Renal cortex interstitium (tissue), 11 donors: ENCODE data around the gene EIF4ENIF1. TPM values are rescaled to one million over a fixed set of nuclear protein-coding genes. Genes with fewer than 3 reads are reported as not detected.
"Not testable (repeated sequence)": the region's sequence is repeated elsewhere in the genome, so short reads cannot be mapped to it uniquely, and the experiment has no call there.

Experiments used
- DNase-seq, 11 donors: peaks; one replicate each; pipeline ENCODE4 v3.0.0-alpha.2; 2013; ENCODE audit warnings: low read depth in 9 of 11, low spot score in 4 of 11; ENCODE audit errors: extremely low read depth in 1 of 11
- polyA plus RNA-seq, 3 donors: library from polyadenylated mRNA; unstranded; fragments of 120-200 nt; gene quantifications; one replicate each; pipeline ENCODE4 v1.2.1, GENCODE V29; 2013; ENCODE audit not compliant: insufficient read length in 3 of 3

The EIF4ENIF1 gene
- polyA plus RNA-seq, 3 donors = 45.1 to 47.0 (median 45.5) TPM

DNA sequence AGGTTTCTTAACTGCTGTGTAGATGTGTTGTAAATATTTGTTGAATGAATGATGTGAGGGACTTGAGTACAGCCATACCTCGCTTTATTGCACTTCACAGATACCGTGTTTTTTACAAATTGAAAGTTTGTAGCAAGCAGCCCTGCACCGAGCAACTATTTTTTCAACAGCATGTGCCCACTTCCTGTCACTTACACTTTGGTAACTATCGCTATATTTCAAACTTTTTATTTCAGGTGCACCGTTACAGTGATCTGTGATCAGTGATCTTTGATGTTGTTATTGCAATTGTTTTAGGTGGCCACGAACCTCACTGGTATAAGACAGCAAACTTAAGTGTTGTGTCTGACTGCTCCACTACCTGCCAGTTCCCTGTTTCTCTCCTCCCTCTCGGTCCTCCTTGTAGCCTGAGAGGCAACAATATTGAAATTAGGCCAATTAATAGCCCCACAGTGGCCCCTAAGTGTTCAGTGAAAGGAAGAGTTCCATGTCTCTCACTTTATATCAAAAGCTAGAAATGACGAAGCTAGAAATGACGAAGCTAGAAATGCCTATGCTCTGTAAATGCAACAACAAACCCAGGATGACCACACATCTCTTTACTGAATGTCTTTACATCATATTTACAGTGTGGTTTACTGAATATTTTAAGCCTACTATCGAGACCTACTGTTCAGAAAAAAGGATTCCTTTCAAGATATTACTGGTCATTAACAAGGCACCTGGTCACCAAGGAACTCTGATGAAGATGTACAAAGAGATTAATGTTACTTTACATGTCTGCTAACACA, 7.7 kb upstream of the EIF4ENIF1 start:
- no peak for DNase-seq

- no peak for DNase-seq
Measured at GRCh38 chr22:31496735-31497146, 7.1 kb upstream of the EIF4ENIF1 start.

- DNase-seq = peak; percentile 74 to 89 (median 85)
Measured at GRCh38 chr22:31496007-31496734, 6.5 kb upstream of the EIF4ENIF1 start, which contains the start of gene SFI1. TSS of gene SFI1 (plus strand) at chr22:31496536. CDS start at chr22:31508285, 11,749 bp downstream.

DNA sequence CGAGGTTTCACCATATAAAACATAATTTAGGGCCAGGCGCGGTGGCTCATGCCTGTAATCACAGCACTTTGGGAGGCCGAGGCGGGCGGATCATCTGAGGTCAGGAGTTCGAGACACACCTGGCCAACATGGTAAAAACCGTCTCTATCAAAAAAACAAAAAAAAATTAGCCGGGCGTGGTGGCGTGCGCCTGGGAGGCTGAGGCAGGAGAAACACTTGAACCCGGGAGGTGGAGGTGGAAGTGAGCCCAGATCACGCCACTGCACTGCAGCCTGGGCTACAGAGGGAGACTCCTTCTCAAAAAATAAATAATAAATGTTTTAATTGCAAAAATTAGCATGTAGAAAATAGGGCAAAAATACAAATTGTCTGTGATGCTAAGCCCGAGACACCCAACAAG, 5.7 kb upstream of the EIF4ENIF1 start:
- DNase-seq = no peak

DNA sequence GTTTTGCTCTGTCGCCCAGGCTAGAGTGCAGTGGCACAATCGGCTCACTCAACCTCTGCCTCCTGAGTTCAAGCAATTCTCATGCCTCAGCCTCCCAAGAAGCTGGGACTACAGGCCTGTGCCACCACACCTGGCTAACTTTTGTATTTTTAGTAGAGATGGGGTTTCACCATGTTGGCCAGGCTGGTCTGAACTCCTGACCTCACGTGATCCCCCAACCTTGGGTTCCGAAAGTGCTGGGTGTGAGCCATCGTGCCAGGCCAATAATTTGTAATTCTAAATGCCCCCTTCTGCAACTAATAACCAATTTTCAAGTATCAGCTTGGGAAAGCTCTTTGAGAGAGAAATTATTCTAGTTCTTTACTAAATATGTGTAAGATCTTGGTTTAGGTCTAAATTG, 3.7 kb upstream of the EIF4ENIF1 start:
- not testable (repeated sequence) for DNase-seq

DNA sequence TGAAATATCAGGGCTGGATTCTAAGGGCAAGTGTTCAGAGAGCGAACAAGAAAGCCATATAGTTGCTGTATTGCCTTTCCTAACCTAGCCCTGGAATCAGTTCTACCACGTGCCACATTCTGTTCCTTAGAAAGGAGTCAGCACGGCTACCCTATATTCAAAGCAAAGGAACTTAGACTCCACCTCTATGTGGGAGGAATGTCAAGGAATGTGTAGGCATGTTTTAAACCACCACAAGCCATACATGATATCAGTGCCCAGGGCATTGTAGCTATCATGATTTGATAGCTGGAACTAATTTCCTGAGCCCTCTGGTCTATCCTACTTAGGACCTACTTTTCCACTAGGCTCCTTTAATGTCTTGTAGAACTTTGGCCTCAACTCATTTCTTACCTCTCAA, 2.5 kb upstream of the EIF4ENIF1 start:
- no peak for DNase-seq

GRCh38 chr22:31491218-31491962, 1.7 kb upstream of the EIF4ENIF1 start:
- DNase-seq = no peak

DNA sequence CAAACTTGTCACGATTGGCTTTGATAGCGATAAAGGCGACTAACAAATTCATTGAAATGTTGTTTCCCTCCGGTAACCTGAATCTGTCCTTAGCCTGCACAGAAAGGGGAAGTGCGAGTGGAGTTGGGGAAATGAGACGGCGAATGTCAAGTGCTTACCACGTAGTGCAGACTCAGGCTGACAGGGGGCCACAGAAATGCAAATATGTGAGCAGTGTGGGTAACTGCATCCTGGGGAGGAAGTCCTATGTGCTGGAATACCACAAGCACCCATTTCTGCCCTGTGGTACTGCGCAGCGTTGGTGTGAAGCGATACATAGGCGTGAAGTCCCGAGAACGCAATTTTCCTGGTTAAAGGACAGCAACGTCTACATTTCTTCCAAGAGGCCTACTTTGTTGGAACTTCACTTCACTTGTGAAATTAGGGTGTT, 869 bp upstream of the EIF4ENIF1 start:
- DNase-seq = peak in 4 of 11 donors; percentile 22 to 50 (median 36)

DNA sequence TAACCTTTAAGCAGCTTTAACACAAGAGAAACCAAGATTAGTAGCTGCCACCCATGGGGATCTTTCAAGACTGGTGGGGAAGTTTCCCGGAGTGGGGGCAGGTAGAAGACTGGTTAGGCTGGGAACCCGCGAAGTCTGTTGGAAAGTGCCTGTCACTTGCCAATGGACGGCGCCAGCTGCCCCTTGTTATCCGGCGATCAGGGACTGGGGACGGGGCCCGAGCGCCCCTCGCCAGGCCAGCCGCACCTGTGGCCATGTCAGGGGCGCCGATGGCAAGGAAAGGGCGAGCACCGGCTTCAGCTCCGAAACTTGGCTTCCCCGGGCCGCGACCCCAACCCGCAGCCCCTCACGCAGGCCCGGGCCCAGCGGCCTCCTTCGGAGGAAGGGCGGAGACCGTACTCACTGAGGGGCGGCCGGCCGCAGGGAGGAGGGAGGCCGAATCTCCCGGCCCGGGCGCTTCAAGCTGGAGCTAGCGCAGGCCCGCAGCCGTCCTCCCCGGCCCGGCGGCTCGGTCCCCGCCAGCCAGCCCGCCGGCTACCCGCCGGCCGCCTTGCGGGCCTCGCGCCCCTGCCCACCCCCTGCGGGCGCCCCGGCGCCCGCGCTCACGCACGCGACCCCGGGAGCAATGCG, 539 bp downstream of the EIF4ENIF1 start:
- peak in 1 of 11 donors; percentile 15 for DNase-seq

- DNase-seq = no peak
Measured at GRCh38 chr22:31488346-31488883, 1.2 kb downstream of the EIF4ENIF1 start.

GRCh38 chr22:31486951-31487350, 2.7 kb downstream of the EIF4ENIF1 start:
- DNase-seq = no peak

DNA sequence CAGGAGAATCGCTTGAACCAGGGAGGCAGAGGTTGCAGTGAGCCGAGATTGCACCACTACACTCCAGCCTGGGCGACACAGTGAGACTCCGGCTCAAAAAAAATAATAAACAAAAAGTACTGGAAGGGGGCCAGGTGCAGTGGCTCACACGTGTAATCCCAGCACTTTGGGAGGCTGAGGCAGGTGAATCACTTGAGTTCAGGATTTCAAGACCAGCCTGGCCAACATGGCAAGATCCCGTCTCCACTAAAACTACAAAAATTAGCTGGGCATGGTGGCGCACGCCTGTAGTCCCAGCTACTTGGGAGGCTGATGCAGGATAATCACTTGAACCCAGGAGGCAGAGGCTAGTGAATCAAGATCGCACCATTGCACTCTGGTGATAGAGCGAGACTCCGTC, 3.3 kb downstream of the EIF4ENIF1 start:
- not testable (repeated sequence) for DNase-seq

GRCh38 chr22:31482470-31482869, 7.2 kb downstream of the EIF4ENIF1 start:
- not testable (repeated sequence) for DNase-seq

- no peak for DNase-seq
Measured at GRCh38 chr22:31481129-31481528, 8.5 kb downstream of the EIF4ENIF1 start.

- no peak for DNase-seq
Measured at GRCh38 chr22:31477329-31477728, 12.3 kb downstream of the EIF4ENIF1 start.

GRCh38 chr22:31475800-31476199, 13.8 kb downstream of the EIF4ENIF1 start:
- no peak for DNase-seq

DNA sequence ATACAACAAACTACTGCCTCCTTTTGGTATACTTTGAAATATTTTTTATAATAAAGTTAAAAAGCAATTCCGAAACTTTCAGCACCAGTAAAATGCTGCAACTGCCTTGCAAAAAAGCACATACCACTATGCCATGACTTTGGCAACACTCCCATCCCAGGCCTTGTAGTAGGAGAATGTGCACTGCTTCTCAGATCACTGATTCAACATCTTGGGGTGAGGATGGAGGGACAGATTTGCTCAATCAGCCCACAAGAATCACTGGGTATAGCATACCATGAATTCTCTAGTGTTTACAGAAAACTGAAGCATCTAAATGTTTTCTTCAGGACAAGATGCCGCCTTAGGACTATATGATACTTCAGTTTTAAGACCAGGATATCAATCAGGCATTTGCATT, 14.9 kb downstream of the EIF4ENIF1 start:
- DNase-seq = no peak

GRCh38 chr22:31465307-31465706, 24.3 kb downstream of the EIF4ENIF1 start:
- no peak for DNase-seq

- no peak for DNase-seq
Measured at GRCh38 chr22:31461699-31462098, 27.9 kb downstream of the EIF4ENIF1 start.
